Activated CD4-positive, CD25-positive, alpha-beta regulatory T cell treated with anti-CD3 and anti-CD28 coated beads, Interleukin-2, amount 50 U/mL, for 16 hours (primary cell): ENCODE measurements around the gene TBC1D7.
"Not testable (repeated sequence)": the region's sequence is repeated elsewhere in the genome, so short reads cannot be mapped to it uniquely, and the experiment has no call there.

Experiments
- DNase-seq: peaks from one replicate; pipeline ENCODE4 v3.0.0-alpha.2; 2020; ENCODE audit warnings: low read depth, low spot score

Gene TBC1D7

GRCh38 chr6:13355999-13356785, 27.9 kb upstream of the TBC1D7 start:
- peak; percentile 13 for DNase-seq

- no peak for DNase-seq
Observed at GRCh38 chr6:13355043-13355945, 27.0 kb upstream of the TBC1D7 start.

- DNase-seq: no peak
Observed at GRCh38 chr6:13354331-13355042, 26.1 kb upstream of the TBC1D7 start.

GRCh38 chr6:13352165-13352564, 23.8 kb upstream of the TBC1D7 start:
- DNase-seq: no peak

GRCh38 chr6:13351271-13351670, 22.9 kb upstream of the TBC1D7 start:
- no peak for DNase-seq

GRCh38 chr6:13349811-13350506, 21.6 kb upstream of the TBC1D7 start:
- DNase-seq: no peak

GRCh38 chr6:13348334-13349113, 20.2 kb upstream of the TBC1D7 start:
- no peak for DNase-seq

GRCh38 chr6:13346245-13346644, 17.9 kb upstream of the TBC1D7 start:
- no peak for DNase-seq

GRCh38 chr6:13342414-13343019, 14.2 kb upstream of the TBC1D7 start:
- no peak for DNase-seq

- no peak for DNase-seq
Observed at GRCh38 chr6:13339863-13340630, 11.7 kb upstream of the TBC1D7 start.

- DNase-seq: no peak
Observed at GRCh38 chr6:13338038-13338437, 9.7 kb upstream of the TBC1D7 start.

- peak; percentile 49 for DNase-seq
Observed at GRCh38 chr6:13336553-13336952, 8.2 kb upstream of the TBC1D7 start.

- DNase-seq: no peak
Observed at GRCh38 chr6:13334953-13335352, 6.6 kb upstream of the TBC1D7 start.

GRCh38 chr6:13332349-13332706, 4.0 kb upstream of the TBC1D7 start:
- DNase-seq: no peak

- DNase-seq: no peak
Observed at GRCh38 chr6:13331516-13332348, 3.4 kb upstream of the TBC1D7 start.

- DNase-seq: no peak
Observed at GRCh38 chr6:13328875-13329183, 492 bp upstream of the TBC1D7 start.

- DNase-seq: no peak
Observed at GRCh38 chr6:13327691-13328075, 654 bp downstream of the TBC1D7 start.

GRCh38 chr6:13326031-13326586, 2.2 kb downstream of the TBC1D7 start:
- DNase-seq: not testable (repeated sequence)
